Measurements from ENCODE around the gene ZCCHC24. TPM values are rescaled to one million over a fixed set of nuclear protein-coding genes. Genes with fewer than 3 reads are reported as not detected.

The ZCCHC24 gene
- total RNA-seq, 1 experiment from 2014 or later, result 3.8 TPM

GRCh38 chr10:79435271-79436065, 10.0 kb downstream of the ZCCHC24 start:
- Histone ChIP-seq H3T11ph (ENCODE audit: low read length) (no peak overlapping the region), H3K9ac (ENCODE audit: extremely low read depth, insufficient read length, low read length) (no peak overlapping the region), H3K79me1 (ENCODE audit: insufficient read depth, low read depth, low read length, poor library complexity, severe bottlenecking) (no peaks in the 10 kb centered on the region), H4K8ac (replicated peaks; ENCODE audit: insufficient read length, low read depth, low read length) (no peak overlapping the region), H3K23ac (ENCODE audit: insufficient read length, low read depth, low read length) (no peak overlapping the region), H2BK5ac (ENCODE audit: insufficient read length, low read length) (no peak overlapping the region), H2AK5ac (ENCODE audit: insufficient read length, low read length) (no peak overlapping the region), H4K20me1 (ENCODE audit: control insufficient read depth, insufficient read depth, insufficient read length) (no peaks in the 10 kb centered on the region), H3K18ac (ENCODE audit: insufficient read length, low read depth, low read length) (no peak overlapping the region), H3K4me2 (ENCODE audit: insufficient read depth, insufficient read length, low read length) (no peak overlapping the region), H3K14ac (ENCODE audit: insufficient read depth, low read length) (no peak overlapping the region; the same call in 1 of the 2 replicates), H3K4me1 (ENCODE audit: insufficient read depth, low read length) (no peaks in the 10 kb centered on the region), H2BK12ac (ENCODE audit: insufficient read length, low read depth, low read length) (no peak overlapping the region), H3K23me2 (ENCODE audit: insufficient read length, low read depth, low read length, poor library complexity, severe bottlenecking) (no peaks in the 10 kb centered on the region), H2BK20ac (ENCODE audit: low read depth, low read length, poor library complexity, severe bottlenecking) (no peak overlapping the region), H2BK15ac (ENCODE audit: low read depth, low read length) (no peak overlapping the region), H4K5ac (ENCODE audit: insufficient read length, low read depth, low read length) (no peak overlapping the region), H3K4ac (ENCODE audit: low read depth, low read length) (no peak overlapping the region), H3K79me2 (ENCODE audit: insufficient read depth, low read length) (no peaks in the 10 kb centered on the region), H2AFZ (ENCODE audit: low read length) (no peak overlapping the region), H3K27me3 (ENCODE audit: insufficient read depth, low read length) (no peaks in the 10 kb centered on the region), H3K9me3 (ENCODE audit: control insufficient read depth, low read depth, low read length) (no peaks in the 10 kb centered on the region), H2BK120ac (ENCODE audit: low read depth, low read length, poor library complexity, severe bottlenecking) (no peak overlapping the region), H3K27ac (ENCODE audit: insufficient read length, low read depth, low read length) (no peak overlapping the region), H3K56ac (ENCODE audit: insufficient read length, low read depth, low read length) (no peak overlapping the region), H4K91ac (ENCODE audit: insufficient read length, low read depth, low read length) (no peak overlapping the region)
- Mint-ChIP-seq H3K27ac (peak overlapping the region in 1 of 3 experiments; percentile 13; a peak in 1 of 7 replicates), H3K36me3 (ENCODE audit: insufficient read depth in 1 of 3, low read depth in 3 of 3) (no peaks in the 10 kb centered on the region), H3K4me1 (peaks cover 5 to 39% of the 10 kb centered on the region in 2 experiments), H3K27me3 (ENCODE audit: low read depth) (peaks cover 6% of the 10 kb centered on the region), H3K4me3 (no peak overlapping the region; a peak in 1 of 5 replicates), H3K9me3 (no peaks in the 10 kb centered on the region)
- no CpG with 5 or more reads among the region's 15 CpGs for WGBS (ENCODE audit: extremely low coverage, insufficient read length, low lambda C conversion rate)
- no peak for DNase-seq
- no peak for TF ChIP-seq CTCF (conservative IDR thresholded peaks at IDR 0.05)
